NB4 (cell line): ENCODE results near the gene IFNLR1.

Experiments used
- MYC ChIP-seq: IDR thresholded peaks from 2 replicates; pipeline ENCODE4 v1.6.1; 2011; ENCODE audit warnings: low read depth, low read length
- POLR2A ChIP-seq: IDR thresholded peaks from 2 replicates; pipeline ENCODE4 v1.6.1; 2011; ENCODE audit warnings: mild to moderate bottlenecking; ENCODE audit not compliant: insufficient read length; ENCODE audit errors: extremely low read depth
- TF ChIP-seq, protein P1 (sequence below): IDR thresholded peaks from one replicate; pipeline ENCODE4 v1.5.1; 2012; ENCODE audit warnings: low read depth, low read length

DNA sequence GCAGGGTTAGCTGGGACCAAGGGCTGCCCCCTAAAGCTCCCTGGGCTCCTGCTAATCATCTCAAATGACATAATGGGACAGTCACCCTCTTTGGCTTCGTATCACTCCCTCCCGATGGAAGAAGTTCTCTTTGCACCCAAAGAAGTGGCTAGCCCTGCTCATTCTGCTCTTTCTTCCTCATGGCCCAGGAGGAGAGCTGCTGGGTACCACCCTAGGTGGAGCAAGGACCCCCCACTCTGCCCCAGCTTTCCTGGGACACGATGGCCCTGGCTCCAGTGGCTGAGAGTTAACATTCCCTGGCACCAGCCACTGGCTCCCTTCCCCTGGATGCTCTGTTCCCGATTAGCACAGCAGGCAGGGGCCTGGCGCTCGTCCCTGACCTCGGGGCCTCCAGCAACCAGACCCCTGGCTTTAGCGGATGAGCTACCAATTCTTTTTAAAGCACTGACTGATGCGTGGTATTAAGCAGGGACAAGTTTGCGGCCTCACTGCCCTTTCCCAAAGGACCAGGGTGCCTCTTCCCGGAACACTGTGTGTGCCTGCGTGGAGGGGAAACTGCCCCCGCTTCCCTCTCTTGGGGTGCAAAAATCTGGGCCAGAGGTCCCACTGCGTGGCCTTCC is 76.3 kb downstream of the IFNLR1 start:
- TF ChIP-seq, protein P1, sequence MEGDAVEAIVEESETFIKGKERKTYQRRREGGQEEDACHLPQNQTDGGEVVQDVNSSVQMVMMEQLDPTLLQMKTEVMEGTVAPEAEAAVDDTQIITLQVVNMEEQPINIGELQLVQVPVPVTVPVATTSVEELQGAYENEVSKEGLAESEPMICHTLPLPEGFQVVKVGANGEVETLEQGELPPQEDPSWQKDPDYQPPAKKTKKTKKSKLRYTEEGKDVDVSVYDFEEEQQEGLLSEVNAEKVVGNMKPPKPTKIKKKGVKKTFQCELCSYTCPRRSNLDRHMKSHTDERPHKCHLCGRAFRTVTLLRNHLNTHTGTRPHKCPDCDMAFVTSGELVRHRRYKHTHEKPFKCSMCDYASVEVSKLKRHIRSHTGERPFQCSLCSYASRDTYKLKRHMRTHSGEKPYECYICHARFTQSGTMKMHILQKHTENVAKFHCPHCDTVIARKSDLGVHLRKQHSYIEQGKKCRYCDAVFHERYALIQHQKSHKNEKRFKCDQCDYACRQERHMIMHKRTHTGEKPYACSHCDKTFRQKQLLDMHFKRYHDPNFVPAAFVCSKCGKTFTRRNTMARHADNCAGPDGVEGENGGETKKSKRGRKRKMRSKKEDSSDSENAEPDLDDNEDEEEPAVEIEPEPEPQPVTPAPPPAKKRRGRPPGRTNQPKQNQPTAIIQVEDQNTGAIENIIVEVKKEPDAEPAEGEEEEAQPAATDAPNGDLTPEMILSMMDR, result no peak
- TF ChIP-seq POLR2A, result no peak
- no peak for TF ChIP-seq MYC
